ENCODE results near the gene SOCS6.

The SOCS6 gene

GRCh38 chr18:70288171-70288850 is 534 bp upstream of the SOCS6 start:
- no peak for DNase-seq (ENCODE audit: extremely low read depth in 1 of 2, low read depth in 1 of 2)

GRCh38 chr18:70289351-70290312 is 787 bp downstream of the SOCS6 start:
- no peak for DNase-seq (ENCODE audit: extremely low read depth in 1 of 2, low read depth in 1 of 2)

GRCh38 chr18:70290482-70291294 is 1.8 kb downstream of the SOCS6 start:
- DNase-seq (ENCODE audit: extremely low read depth in 1 of 2, low read depth in 1 of 2): no peak

- DNase-seq (ENCODE audit: extremely low read depth in 1 of 2, low read depth in 1 of 2): no peak
Measured at GRCh38 chr18:70291295-70291574, 2.4 kb downstream of the SOCS6 start.

- no peak for DNase-seq (ENCODE audit: extremely low read depth in 1 of 2, low read depth in 1 of 2)
Measured at GRCh38 chr18:70292628-70293027, 3.8 kb downstream of the SOCS6 start.

GRCh38 chr18:70293166-70293565 is 4.3 kb downstream of the SOCS6 start:
- DNase-seq (ENCODE audit: extremely low read depth in 1 of 2, low read depth in 1 of 2): no peak

- DNase-seq (ENCODE audit: extremely low read depth in 1 of 2, low read depth in 1 of 2): no peak
Measured at GRCh38 chr18:70294471-70295191, 5.8 kb downstream of the SOCS6 start.

GRCh38 chr18:70295192-70296188 is 6.6 kb downstream of the SOCS6 start:
- DNase-seq (ENCODE audit: extremely low read depth in 1 of 2, low read depth in 1 of 2): no peak

- no peak for DNase-seq (ENCODE audit: extremely low read depth in 1 of 2, low read depth in 1 of 2)
Measured at GRCh38 chr18:70296289-70296688, 7.4 kb downstream of the SOCS6 start.

- DNase-seq (ENCODE audit: extremely low read depth in 1 of 2, low read depth in 1 of 2): no peak
Measured at GRCh38 chr18:70296781-70297180, 7.9 kb downstream of the SOCS6 start.

GRCh38 chr18:70299393-70299792 is 10.5 kb downstream of the SOCS6 start:
- DNase-seq (ENCODE audit: extremely low read depth in 1 of 2, low read depth in 1 of 2): no peak

GRCh38 chr18:70301667-70302066 is 12.8 kb downstream of the SOCS6 start:
- DNase-seq (ENCODE audit: extremely low read depth in 1 of 2, low read depth in 1 of 2): no peak

- no peak for DNase-seq (ENCODE audit: extremely low read depth in 1 of 2, low read depth in 1 of 2)
Measured at GRCh38 chr18:70308555-70309294, 19.9 kb downstream of the SOCS6 start.

GRCh38 chr18:70310560-70311320 is 21.9 kb downstream of the SOCS6 start:
- no peak for DNase-seq (ENCODE audit: extremely low read depth in 1 of 2, low read depth in 1 of 2)

- no peak for DNase-seq (ENCODE audit: extremely low read depth in 1 of 2, low read depth in 1 of 2)
Measured at GRCh38 chr18:70311726-70312125, 22.9 kb downstream of the SOCS6 start.

- no peak for DNase-seq (ENCODE audit: extremely low read depth in 1 of 2, low read depth in 1 of 2)
Measured at GRCh38 chr18:70313640-70314039, 24.8 kb downstream of the SOCS6 start.

- DNase-seq (ENCODE audit: extremely low read depth in 1 of 2, low read depth in 1 of 2): no peak
Measured at GRCh38 chr18:70314151-70314782, 25.4 kb downstream of the SOCS6 start.

- no peak for DNase-seq (ENCODE audit: extremely low read depth in 1 of 2, low read depth in 1 of 2)
Measured at GRCh38 chr18:70319187-70319586, 30.3 kb downstream of the SOCS6 start.
